GM18511 (cell line): ENCODE data around the gene BACH2.

ENCODE experiments used
- ATAC-seq: cut with Tn5 transposase; IDR thresholded peaks from one replicate; pipeline ENCODE4 v1.9.1; 2021; ENCODE audit warnings: mild to moderate bottlenecking, moderate library complexity; ENCODE audit not compliant: unreplicated experiment

The BACH2 gene

DNA sequence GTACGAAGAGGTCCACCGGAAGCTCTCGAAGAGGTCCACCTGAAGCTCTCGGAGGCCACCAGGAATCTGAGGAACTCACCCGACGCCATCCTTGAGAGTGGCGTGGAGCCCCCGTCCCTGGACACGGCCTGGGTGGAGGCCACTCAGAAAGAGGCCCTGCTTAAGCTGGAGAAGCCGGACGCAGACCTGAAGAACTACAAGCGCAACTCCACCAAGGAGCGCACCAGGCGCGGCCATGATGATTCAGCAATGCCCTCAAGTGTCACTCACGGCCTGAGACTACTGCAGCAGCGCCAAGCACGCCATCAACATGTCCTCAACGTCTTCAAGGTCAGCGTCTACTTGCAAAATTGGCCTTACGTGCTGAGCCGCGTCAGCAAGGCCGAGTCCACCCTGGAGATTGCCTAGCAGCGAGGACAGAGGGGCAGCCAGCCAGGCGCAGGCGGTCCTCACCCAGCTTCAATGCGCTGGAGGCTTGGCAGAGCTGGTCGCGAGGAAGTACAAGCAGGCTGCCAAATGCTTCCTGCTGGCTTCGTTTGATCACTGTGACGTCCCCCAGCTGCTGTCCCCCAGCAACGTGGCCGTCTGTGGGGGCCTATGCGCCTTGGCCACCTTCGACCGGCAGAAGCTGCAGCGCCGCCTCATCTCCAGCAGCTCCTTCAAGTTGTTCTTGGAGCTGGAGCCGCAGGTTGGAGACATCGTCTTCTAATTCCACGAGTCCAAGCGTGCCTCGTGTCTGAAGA, 410.1 kb downstream of the BACH2 start:
- ATAC-seq = no peak
